Measurements from ENCODE around the gene TRPV2. TPM values are rescaled to one million over a fixed set of nuclear protein-coding genes. Genes with fewer than 3 reads are reported as not detected.

Gene TRPV2
- total and polyA plus RNA-seq, 9 of the 15 experiments (the other 6 are each of a cell fraction or from before 2014, with no cell fraction given), result 10.0 to 97.5 (median 30.3) TPM

DNA sequence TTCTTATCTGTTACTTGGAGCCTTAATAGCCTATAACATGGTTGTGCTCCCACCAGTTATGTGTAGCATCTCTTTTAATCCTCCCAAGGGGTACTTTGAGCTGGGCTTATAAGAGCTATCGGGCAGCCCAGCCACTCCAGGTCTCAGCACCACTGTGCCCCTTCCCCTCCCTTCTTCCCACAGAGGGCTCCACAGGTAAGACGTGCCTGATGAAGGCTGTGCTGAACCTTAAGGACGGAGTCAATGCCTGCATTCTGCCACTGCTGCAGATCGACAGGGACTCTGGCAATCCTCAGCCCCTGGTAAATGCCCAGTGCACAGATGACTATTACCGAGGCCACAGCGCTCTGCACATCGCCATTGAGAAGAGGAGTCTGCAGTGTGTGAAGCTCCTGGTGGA lies 7.0 kb downstream of the TRPV2 start (continued):
- TF ChIP-seq NR2C1 (IDR thresholded peaks at IDR 0.05) (no peak), NR2C1 (tag; IDR thresholded peaks at IDR 0.05) (no peak), HEY1 (CRISPR knock-in tag; IDR thresholded peaks at IDR 0.05; ENCODE audit: borderline replicate concordance) (no peak), NCOA6 (IDR thresholded peaks at IDR 0.05) (no peak), ZNF146 (CRISPR knock-in tag; IDR thresholded peaks at IDR 0.05; ENCODE audit: unreplicated experiment) (no peak), PTBP1 (IDR thresholded peaks at IDR 0.05; ENCODE audit: low read depth, low read length) (no peak), WHSC1 (IDR thresholded peaks at IDR 0.05; ENCODE audit: low read length) (no peak), FUS (optimal IDR thresholded peaks at IDR 0.05; ENCODE audit: low read depth, low read length) (no peak), HINFP (tag; conservative IDR thresholded peaks at IDR 0.05; ENCODE audit: low read depth) (no peak), RBM25 (IDR thresholded peaks at IDR 0.05; ENCODE audit: low read depth, low read length, severe bottlenecking) (no peak), ELF2 (CRISPR knock-in tag; IDR thresholded peaks at IDR 0.05) (no peak), RERE (CRISPR knock-in tag; IDR thresholded peaks at IDR 0.05; ENCODE audit: borderline replicate concordance) (no peak), RBM22 (IDR thresholded peaks at IDR 0.05; ENCODE audit: low read depth, low read length, poor library complexity, severe bottlenecking) (no peak)
- TF ChIP-seq, protein P1, sequence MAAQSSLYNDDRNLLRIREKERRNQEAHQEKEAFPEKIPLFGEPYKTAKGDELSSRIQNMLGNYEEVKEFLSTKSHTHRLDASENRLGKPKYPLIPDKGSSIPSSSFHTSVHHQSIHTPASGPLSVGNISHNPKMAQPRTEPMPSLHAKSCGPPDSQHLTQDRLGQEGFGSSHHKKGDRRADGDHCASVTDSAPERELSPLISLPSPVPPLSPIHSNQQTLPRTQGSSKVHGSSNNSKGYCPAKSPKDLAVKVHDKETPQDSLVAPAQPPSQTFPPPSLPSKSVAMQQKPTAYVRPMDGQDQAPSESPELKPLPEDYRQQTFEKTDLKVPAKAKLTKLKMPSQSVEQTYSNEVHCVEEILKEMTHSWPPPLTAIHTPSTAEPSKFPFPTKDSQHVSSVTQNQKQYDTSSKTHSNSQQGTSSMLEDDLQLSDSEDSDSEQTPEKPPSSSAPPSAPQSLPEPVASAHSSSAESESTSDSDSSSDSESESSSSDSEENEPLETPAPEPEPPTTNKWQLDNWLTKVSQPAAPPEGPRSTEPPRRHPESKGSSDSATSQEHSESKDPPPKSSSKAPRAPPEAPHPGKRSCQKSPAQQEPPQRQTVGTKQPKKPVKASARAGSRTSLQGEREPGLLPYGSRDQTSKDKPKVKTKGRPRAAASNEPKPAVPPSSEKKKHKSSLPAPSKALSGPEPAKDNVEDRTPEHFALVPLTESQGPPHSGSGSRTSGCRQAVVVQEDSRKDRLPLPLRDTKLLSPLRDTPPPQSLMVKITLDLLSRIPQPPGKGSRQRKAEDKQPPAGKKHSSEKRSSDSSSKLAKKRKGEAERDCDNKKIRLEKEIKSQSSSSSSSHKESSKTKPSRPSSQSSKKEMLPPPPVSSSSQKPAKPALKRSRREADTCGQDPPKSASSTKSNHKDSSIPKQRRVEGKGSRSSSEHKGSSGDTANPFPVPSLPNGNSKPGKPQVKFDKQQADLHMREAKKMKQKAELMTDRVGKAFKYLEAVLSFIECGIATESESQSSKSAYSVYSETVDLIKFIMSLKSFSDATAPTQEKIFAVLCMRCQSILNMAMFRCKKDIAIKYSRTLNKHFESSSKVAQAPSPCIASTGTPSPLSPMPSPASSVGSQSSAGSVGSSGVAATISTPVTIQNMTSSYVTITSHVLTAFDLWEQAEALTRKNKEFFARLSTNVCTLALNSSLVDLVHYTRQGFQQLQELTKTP (IDR thresholded peaks at IDR 0.05; ENCODE audit: low read depth in 1 of 2, partially characterized antibody in 2 of 2), result no peak
